Hematopoietic multipotent progenitor cell treated with erythropoietin and hydrocortisone succinate and interleukin-3 and kit ligand, for 17 days (in vitro differentiated cells): ENCODE measurements around the gene DDA1.
A peak's percentile ranks its signal among the peaks of the same experiment; 100 is the strongest.
"Not testable (repeated sequence)": the region's sequence is repeated elsewhere in the genome, so short reads cannot be mapped to it uniquely, and the experiment has no call there.

Experiments used
- DNase-seq: peaks from one replicate; pipeline ENCODE4 v3.0.0-alpha.2; 2015; ENCODE audit warnings: low spot score

Gene DDA1

DNA sequence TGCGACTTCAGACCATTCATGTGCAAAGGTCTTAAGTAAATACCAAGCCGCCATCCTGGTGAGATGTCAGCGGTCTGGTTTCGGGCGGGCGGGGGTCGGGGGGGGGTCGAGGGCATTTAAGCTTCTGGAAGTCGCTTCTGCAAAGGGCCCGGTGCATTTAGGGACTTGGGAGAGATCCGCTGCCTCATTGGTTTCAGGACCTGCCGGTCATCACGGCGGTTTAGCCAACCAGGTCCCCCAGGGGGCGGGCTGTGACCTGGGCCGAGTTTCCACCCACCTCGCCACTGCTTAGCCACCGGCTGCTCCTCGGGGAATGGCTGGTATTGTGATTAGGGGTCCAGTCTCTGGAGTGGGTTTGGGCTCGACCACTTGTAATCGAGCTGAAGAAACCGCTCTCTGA, 19.9 kb upstream of the DDA1 start:
- DNase-seq = peak; percentile 54

GRCh38 chr19:17292301-17293074, 16.9 kb upstream of the DDA1 start:
- DNase-seq = peak; percentile 82

- DNase-seq = no peak
These were observed 15.8 kb upstream of the DDA1 start for GRCh38 chr19:17293605-17294004.

DNA sequence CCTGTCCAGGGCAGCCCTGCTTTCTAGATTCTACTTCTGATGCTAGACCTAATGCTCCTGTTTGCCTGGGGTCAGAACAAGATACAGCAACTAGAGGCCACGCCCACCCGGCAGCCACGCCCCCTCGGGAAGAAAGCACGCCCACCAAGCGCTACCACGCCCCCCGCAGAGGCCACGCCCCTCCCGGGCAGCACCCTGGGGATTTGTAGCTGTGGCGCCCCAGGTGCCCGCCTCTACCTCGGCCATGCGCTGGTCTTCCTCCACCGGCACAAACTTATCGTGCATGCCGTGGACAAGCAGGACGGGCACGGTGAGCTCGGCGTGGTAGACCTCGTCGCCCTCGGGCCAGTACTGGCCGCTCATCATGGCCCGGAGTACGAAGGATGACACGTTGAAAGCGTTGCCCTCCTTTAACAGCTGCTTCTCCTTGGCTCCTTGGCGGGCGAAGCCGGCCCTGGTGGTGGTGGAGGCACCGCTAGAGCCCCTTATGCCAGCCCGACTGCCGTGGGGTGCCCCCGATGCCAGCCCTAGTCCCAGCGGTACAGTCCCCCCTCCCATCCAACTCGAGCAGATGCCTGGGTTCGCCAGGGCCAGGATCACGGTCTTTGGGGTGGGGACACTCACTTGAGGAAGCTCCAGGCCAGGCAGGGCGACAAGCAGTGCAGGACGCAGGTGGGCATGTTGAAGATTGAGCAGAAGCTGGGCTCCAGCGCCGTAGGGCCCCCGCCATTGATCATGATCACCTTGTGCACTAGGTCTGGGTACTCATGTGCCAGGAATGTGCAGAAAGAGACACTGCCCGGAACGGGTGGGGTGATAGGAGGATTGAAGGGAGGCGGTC, 15.1 kb upstream of the DDA1 start:
- DNase-seq = peak; percentile 71

GRCh38 chr19:17295551-17295950, 13.8 kb upstream of the DDA1 start:
- DNase-seq = not testable (repeated sequence)

DNA sequence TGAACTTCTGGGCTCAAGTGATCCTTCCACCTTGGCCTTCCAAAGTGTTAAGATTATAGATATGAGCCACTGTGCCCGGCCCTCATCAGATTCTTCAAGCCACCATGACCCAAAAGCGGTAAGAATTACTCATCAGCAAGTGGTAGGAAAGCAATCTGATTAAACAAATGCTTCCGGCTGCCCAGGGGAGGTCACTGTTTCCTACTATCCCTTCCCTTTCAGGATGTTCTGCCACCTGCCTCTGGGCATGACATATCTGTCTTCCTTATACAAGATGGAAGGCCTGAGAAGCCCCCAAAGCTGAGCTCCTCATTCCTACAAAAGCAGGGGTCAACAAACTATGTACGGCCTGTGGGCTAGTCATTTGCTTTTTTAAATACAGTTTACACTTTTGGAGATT, 13.1 kb upstream of the DDA1 start:
- DNase-seq = no peak

- DNase-seq = no peak
These were observed 12.4 kb upstream of the DDA1 start for GRCh38 chr19:17296976-17297375.

DNA sequence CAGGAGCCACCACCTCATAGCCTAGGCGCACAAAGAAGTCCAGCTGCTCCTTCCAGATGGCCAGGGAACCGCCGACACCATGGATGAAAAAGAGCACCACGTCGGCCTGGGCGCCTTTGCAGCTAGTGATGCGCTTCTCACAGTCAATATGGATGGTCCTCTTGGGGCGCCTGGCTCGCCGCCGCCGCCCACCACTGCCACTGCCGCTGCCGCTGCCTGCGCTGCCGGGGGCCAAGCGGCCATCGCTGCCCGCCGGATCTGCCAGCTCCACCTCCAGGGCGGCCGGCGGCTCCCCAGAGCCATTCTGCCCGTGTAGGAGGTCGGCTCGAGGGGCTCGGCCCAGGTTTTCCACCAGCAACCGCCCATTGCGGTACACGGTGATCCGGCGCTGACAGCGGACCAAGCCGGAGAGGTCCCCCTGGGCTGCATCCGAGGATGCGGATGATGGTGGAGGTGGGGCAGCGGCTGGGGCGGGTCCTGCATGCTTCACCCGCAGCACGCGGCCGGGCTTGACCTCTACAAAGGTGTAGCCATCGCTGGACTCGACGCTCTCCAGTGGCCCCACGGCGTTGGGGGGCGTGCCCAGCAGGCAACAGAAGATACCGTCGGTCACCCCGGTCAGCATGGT, 8.3 kb upstream of the DDA1 start:
- DNase-seq = no peak

DNA sequence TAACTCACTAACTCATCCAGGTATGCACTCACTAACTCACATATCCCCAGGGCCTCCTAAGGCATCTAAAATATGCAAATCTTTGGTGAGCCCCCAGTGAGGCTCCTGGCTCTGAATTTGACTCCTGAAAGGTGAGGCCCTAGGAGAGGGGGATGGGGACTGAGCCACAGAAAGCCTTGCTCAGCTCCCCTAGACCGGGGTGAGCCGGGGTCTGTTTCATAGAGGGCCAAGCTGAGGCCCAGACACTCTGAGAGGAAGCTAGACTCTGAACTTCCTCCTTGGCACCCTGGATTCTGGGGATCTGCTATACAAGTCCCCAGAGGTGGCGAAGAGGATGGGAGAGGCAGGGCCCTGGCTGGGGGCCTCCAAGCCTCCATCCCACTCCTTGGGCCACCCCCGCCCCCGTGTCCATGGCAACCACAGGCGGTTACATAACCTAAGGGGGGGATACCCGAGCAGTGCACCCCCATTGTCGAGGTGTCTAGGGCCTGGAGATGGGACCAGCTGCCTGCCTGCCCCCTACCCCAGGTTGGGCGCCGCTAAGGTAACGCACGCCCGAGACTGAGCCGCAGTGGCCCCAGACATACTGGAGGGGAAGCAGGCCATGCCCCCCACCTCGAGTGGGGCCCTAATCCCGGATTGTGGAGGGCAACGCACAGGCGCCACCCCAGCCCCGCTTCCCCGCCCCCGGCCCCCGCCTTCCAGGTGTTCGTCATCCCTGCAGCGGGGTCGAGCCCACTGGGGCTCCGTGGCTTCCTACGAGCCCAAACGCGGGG, 6.8 kb upstream of the DDA1 start:
- DNase-seq = no peak

- peak; percentile 92 for DNase-seq
These were observed 6.0 kb upstream of the DDA1 start, which contains the start of gene ABHD8 for GRCh38 chr19:17303167-17303939. Gene ABHD8 (minus strand): TSS chr19:17303425. CDS start chr19:17301616, 1,809 bp downstream.

DNA sequence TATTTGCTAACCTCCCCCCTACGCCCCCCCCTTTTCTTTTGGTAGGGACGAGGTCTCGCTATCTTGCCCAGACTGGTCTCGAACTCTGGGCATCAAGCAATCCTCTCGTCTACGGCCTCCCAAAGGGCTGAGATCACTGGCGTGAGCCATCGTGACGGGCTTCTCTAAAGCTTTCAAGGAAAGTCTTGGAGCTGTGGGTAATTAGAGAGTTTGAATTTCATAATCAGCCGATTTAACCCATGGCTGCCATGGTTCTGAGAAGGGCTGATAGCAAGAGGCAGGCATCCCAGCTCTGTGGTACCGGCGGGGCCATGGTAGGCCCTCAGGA, 5.5 kb upstream of the DDA1 start:
- DNase-seq = no peak

GRCh38 chr19:17304386-17305215, 4.8 kb upstream of the DDA1 start:
- no peak for DNase-seq

- DNase-seq = no peak
These were observed 4.2 kb upstream of the DDA1 start for GRCh38 chr19:17305216-17305516.

GRCh38 chr19:17305517-17306284, 3.7 kb upstream of the DDA1 start, which contains the start of gene MRPL34:
Gene MRPL34 (plus strand): TSS chr19:17305872. CDS start chr19:17305893, 21 bp downstream.
- peak; percentile 99 for DNase-seq

- DNase-seq = no peak
These were observed 3.1 kb upstream of the DDA1 start for GRCh38 chr19:17306285-17306714.

DNA sequence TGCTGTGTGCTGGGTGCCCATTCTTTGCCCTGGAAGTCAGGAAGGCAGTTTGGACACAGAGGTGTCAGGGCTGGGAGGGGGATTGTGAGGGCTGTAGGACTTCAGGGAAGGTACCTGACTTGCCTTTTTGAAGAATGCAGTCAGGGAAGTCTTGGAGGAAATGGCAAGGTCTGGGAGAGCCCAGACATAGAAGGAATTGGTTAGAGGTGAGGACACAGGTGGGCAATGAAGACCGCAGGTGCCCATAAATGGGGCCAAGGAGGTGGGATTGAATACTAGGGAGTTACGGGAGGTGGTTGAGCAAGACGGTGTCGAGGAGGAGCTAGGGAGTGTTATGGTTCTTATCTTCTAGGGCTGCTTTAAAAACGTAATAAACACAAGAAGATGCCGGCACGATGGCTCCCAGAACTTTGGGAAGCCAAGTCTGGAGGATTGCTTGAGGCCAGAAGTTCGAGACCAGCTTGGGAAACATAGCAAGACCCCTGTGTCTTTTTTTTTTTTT, 1.4 kb upstream of the DDA1 start:
- DNase-seq = no peak

DNA sequence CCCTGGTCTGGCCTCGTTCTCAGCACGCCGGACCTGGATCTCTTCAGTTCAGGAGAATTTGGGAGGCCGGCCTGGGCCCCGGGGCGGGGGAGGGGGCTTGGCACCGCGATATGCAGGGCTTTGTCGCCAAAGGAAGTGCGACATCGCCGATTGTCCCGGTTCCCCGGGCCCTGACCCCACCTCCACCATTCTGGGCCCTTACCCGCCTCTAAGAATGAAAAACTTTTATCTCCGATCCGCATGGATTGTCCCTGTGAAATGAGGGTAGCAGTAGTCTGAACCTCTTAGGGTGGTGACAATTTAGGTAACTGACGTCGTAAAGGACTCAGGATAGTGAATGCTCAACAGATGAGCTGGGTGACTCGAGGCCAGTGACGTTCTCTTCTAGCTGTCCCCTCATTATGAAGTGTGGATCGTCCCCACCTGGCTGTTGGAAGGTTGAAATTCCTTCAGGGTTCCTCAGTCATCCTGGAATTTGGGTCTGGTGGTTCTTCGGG, 650 bp downstream of the DDA1 start:
- peak; percentile 30 for DNase-seq

DNA sequence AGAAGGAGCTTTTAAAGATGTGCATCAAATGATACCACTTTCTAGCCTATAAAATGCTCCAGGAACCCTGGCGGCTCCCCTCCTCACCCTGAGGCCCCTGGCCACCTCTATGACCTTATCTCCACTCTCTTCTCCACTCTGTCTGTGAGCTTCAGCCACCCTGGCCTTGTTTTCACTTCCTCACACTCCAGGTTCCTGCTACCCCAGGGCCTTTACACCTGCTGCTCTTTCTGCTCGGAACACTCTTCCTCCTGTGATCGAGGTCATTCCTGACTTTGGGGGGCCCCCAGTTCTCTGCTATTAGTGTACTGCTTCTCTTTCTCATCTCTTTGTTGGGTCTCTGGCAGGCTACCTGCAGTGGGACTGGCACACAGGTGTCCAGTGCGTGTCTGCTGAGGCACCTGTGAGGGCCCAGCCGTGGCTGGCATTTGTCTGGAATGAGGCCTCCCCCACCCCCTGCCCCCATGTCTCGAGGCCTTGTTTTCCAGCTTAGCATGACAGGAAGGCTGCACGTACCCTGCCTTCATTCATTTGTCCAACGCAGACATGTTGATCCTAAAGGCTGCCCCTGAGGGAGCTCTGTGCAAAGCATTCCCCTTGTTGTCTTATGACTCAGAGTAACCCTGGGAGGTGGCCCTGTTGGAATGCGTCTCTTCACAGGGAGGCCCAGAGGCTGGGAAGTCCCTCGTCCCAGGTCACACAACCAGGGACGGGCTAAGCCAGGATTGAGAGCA, 2.3 kb downstream of the DDA1 start:
- no peak for DNase-seq
